SIG-M5 treated with dmso at 0.1 percent for 504 hours (cell line): Measurements from ENCODE around the gene PLK1.
A peak's percentile ranks its signal among the peaks of the same experiment; 100 is the strongest.
"Not testable (repeated sequence)": the region's sequence is repeated elsewhere in the genome, so short reads cannot be mapped to it uniquely, and the experiment has no call there.

Experiments
- DNase-seq: peaks from one replicate; lab custom pipeline; 2025; ENCODE audit not compliant: unreplicated experiment; lab: John Stamatoyannopoulos, UW

PLK1 gene

GRCh38 chr16:23678430-23679273 lies at the start of gene PLK1:
Gene PLK1, plus strand, starts transcription at chr16:23678889. Its CDS starts 44 bp downstream, at chr16:23678933.
- peak; percentile 87 for DNase-seq

GRCh38 chr16:23629516-23629915 lies 49.2 kb upstream of the PLK1 start:
- no peak for DNase-seq

GRCh38 chr16:23631874-23632273 lies 46.8 kb upstream of the PLK1 start:
- DNase-seq, result not testable (repeated sequence)

GRCh38 chr16:23634461-23635036 lies 44.1 kb upstream of the PLK1 start:
- DNase-seq, result no peak

- DNase-seq, result no peak
Observed at GRCh38 chr16:23635958-23636357, 42.7 kb upstream of the PLK1 start.

- no peak for DNase-seq
Observed at GRCh38 chr16:23640615-23640930, 38.1 kb upstream of the PLK1 start.

- DNase-seq, result peak; percentile 92
Observed at GRCh38 chr16:23640931-23641765, 37.5 kb upstream of the PLK1 start, which contains the start of the genes DCTN5 and PALB2. Gene DCTN5, plus strand, starts transcription at chr16:23641466. Its CDS starts 77 bp downstream, at chr16:23641543. Gene PALB2, minus strand, starts transcription at chr16:23641310. Its CDS starts 153 bp downstream, at chr16:23641157.

GRCh38 chr16:23642246-23642774 lies 36.4 kb upstream of the PLK1 start:
- DNase-seq, result no peak

GRCh38 chr16:23650674-23651416 lies 27.8 kb upstream of the PLK1 start:
- DNase-seq, result no peak

GRCh38 chr16:23651943-23652468 lies 26.7 kb upstream of the PLK1 start:
- no peak for DNase-seq

- DNase-seq, result no peak
Observed at GRCh38 chr16:23663918-23664317, 14.8 kb upstream of the PLK1 start.

GRCh38 chr16:23666571-23667354 lies 11.9 kb upstream of the PLK1 start:
- DNase-seq, result no peak

- DNase-seq, result no peak
Observed at GRCh38 chr16:23667355-23667659, 11.4 kb upstream of the PLK1 start.

- no peak for DNase-seq
Observed at GRCh38 chr16:23668225-23668624, 10.5 kb upstream of the PLK1 start.

GRCh38 chr16:23668873-23669272 lies 9.8 kb upstream of the PLK1 start:
- no peak for DNase-seq

GRCh38 chr16:23670137-23670776 lies 8.4 kb upstream of the PLK1 start:
- no peak for DNase-seq

- DNase-seq, result no peak
Observed at GRCh38 chr16:23673971-23674614, 4.6 kb upstream of the PLK1 start.

GRCh38 chr16:23676924-23677480 lies 1.7 kb upstream of the PLK1 start:
- DNase-seq, result no peak
